DMS 273 treated with DMSO at 0.1 percent for 48 hours (cell line): Measurements from ENCODE around the gene SSTR3.
"Not testable (repeated sequence)": the region's sequence is repeated elsewhere in the genome, so short reads cannot be mapped to it uniquely, and the experiment has no call there.

Experiments used
- DNase-seq: peaks from one replicate; lab custom pipeline; 2025; lab: John Stamatoyannopoulos, UW

The SSTR3 gene

DNA sequence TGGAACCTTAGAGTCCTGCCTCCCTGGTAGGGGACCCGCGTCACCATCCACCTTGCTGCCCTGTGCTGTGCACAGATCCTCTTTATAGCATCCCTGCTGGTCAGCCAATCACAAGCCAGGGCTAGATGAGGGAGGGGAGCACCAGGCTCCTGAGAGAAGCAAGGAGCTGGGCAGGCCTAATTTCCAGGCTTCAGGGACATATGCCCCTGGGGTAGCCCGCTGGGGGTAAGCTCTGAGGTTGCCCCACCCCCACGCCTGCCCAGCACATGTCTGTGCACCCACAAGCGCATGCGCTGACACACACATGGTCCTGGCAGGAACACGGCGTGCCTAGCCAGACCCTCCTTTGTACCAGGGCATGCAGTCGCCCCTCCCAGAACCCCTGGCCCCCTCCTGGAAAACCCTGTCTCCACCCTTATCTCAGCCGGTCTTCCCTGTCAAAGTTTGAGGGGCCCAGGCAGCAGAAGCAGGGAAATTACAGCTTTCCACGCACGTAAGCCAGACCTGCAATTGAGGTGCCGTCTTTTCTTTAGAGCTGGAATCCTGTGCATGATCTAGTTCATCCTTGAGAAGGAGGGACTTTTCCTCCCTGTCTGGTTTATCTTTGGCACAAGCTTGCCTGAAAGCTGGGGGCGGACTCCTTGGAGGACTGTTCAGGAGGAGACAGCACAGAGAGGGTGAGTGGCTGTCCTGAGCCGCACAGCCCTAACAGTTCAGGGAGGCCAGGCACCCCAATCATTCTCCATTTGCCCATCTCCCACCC, 2.1 kb downstream of the SSTR3 start:
- no peak for DNase-seq

DNA sequence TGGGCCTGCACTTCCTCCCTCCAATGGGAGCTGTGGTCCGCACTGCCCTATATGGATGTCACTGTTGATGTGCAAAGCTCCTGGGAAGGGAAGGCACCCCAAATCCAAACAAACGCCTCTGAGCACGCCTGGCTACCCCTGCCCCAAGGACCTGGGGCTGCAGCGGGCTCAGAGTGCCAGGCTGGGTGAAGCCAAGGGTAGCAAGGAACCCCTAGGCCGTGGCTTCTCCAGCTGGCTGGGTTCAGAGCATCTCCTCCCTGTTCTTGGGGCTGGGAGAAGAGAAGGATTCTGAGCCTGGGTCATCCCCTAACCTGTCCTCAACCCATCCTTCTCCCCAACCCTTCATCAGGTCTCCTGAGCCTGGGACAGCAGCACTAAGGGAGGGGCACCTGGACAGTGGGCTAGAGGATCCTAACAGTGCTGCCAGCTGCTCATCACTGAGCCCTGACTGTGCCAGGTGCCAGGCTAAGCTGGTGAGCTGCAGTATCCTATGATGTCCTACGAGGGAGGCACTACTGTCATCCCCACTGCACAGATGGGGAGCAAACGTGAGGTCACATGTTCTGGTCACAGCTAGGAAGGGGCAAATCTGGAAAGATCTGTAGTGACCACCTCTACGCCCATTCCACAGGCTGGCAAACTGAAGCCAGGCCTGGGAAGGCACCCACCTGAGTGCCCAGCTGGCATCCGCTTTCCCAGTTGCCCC, 3.0 kb downstream of the SSTR3 start:
- no peak for DNase-seq

DNA sequence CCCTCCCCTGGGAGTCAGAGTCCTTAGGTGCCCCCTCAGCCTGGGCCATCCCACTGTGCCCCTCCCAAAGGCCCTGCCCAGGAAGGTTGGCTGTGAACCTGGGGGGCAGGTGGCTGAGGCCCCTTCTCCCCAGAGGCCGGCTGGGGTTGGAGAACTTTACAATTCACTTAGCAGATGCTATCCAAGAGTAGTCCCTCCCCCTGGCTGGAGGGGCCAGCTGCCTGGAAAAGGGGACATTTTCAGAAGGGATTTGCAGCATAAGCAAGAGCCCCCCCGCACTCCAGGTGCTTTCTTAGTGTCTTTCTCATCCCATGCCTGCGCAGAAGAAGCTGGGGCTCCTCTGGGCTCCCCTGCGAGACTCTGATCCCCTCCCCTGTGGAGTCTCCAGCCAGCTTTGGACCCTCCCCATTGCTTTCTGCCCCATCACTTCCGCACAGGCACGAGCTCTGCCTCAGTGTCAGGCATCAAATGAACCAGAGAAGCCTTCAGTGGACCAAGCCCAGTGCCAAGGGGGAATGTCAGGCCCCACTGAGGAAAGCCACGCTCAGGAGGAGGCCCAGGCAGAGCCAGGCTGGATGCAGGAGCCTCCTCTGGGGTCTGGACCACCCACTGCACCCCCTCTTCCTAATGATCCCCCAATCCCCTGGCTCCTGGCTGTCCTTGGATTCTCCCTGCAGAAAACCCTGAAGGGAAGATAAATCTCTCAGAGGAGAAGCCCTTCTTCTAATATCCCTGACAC, 3.7 kb downstream of the SSTR3 start:
- no peak for DNase-seq

DNA sequence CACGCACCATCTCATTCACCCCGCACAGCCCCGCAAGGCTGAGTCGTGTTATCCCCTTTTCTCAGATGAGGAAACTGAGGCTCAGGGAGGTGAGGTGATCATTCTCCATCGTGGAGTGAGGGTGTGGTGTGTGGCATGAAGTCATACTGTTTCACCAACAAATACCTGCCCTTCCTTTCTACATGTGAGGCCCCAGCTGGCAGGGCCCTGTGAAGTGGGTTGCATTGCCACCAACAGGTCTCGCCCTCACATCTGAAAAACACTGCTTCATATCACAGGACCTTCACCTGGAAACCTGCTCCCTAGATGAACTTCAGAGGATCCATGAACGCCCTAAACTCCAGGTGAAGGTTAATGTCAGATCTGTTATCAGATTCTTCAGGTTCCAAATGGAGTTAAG, 4.3 kb downstream of the SSTR3 start:
- no peak for DNase-seq

DNA sequence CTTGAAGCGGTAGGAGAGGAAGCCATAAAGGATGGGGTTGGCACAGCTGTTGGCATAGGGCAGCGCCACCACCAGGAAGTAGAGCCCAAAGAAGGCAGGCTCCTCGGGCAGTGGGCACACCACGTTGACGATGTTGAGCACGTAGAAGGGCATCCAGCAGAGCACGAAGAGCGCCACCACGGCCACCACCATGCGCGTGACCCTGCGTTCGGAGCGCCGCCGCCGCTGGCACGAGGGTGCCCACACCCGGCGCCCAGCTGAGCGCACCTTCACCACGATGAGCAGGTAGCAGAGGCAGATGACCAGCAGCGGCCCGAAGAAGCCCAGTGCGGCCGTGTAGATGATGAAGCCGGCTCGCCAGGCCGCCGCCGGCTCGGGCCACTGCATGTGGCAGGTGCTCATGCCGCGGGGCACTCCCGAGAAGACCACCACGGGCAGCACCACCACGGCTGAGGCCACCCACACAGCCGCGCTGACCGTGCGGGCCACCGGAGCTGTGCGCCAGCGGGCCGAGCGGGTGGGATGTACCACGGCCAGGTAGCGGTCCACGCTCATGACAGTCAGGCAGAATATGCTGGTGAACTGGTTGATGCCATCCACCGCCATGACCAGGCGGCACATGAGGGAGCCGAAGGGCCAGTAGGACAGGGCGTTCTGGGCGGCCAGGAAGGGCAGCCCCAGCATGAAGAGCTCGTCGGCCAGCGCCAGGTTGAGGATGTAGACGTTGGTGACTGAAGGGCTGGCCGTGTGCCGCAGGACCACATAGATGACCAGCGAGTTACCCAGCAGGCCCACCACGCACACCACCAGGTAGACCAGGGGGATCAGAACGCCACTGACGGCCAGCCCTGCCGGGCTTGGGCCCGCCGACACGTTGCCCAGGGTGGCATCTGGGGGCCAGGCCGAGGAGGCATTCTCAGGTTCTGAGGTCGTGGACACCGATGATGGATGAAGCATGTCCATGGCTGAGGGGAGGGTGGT, 5.1 kb downstream of the SSTR3 start:
- DNase-seq = no peak

DNA sequence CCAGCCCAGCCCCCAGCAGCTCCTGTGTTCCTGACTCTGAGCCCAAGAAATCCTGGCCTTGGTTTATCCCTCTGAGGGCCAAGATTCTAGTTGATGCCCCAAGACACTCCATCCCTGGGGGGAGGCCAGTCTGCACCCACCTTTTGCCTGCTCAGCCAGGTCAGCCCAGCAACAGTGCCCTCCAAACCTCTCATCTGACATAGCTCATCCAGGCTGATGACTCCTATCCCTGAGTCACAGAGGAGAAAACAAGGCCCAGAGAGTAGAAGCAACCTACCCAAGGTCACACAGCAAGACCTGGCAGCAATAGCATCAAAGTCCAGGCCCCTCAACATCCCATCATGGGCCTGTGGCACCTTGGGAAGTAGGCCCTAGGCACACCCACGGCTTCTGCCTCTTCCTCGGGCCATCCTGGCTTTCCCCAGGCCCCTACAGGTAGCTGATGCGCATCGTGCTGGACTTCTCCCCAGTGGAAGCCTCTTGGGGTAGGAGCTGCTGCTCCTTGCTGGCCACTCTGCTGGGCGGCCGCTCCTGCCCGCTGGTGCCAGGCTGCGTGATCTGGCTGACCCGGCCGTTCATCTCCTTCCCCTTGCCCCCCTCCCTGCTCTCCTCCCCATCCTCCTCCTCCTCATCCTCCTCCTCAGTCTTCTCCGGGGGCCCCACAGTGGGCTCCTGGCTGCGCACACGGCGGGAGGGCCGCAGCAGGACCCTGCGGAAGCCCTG, 6.0 kb downstream of the SSTR3 start:
- DNase-seq = no peak

DNA sequence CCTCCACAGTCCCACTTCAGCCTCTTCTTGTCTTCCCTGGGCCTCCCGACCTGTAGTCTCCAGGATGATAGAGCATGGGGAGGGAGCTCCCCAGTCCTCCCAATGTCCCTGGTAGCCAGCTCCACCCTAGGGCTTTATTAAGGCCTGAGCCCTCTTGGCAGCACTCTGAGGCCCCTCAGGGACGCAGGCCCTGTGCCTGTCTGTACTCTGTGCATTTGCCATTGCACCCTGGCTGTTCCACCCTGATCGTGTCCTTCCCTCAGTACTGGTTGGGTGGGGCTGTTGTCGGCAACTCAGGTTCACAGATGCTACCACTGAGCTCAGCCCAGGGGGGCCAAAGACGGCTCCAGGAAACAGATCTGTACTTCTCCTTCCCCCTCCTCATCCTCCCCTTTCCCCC, 7.2 kb downstream of the SSTR3 start:
- DNase-seq = no peak

DNA sequence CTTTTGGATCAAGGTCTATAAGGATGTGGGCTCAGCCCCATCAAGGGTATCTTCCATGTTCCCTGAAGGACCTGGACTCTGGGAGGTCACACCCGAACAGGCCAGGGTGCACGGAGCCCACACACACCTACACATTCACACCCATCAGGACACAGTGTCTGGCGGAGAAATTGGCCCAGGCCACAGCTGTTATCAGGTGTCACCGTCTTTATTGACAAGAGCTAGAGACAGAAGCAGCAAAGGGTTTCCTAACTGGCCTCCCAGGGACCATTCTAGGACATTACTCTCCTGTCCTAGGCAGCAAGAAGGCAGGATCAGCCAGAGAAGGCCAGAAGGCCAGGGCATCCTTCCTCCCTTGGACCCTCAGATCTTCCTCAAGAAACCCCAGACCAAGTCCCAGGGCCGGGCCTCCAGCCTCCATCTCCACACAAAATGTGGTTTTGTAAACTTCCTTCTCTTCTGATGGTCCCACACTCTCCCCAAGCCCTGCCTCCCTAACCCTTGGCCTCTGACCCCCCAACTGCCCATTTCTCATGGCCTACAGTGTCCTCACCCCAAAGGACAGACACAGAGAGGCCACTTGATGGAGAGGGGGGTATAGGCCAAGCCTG, 8.1 kb downstream of the SSTR3 start:
- DNase-seq = no peak

DNA sequence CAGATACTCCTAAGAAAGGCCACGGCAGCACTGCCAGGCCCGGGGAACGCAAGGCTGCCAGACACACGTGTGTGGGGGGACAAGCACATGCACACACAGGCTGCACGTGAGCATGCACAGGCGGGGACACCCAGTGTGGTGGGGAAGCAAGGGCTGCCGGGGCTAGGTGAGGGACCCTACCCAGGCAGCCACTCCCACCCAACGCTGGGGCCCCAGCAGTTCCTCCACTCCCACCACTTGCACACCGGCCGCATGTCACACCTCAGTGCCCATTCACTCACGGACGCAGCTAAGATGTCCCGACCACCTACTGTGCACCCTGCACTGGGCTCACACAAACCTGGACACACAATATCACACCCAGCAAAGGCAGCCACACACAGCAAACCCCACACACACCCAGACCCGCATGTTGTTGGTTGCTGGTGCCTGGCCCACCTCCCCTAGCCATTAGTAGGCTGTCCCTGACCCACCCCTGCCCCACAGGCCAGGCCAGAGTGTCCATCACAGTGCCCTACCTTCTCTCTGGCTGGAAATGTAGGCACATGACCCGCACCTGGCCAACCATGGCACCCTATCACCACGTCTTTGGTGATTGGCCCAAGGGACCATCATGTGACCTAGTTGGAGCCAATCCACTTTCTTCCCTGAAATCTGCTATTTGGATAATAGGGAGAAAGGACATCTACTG, 8.8 kb downstream of the SSTR3 start:
- no peak for DNase-seq

DNA sequence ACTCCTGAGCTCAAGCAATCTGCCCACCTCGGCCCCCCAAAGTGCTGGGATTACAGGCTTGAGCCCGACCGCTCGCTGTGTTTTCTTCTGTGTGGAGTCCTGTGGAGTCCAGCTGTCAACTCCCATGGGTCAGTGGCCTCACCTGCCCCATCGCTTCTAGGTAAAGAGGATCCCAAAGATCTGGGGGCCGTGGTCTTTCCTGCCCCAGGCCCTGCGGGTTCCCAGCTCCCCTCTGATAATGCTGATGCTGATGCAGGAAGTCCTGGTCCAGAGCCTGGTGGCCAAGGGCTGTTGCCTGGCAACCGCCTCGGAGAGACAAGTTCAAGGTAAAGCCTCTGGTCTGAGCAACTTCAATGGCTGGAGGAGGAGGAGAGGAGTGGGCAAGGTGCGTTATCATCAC, 9.6 kb downstream of the SSTR3 start:
- no peak for DNase-seq

DNA sequence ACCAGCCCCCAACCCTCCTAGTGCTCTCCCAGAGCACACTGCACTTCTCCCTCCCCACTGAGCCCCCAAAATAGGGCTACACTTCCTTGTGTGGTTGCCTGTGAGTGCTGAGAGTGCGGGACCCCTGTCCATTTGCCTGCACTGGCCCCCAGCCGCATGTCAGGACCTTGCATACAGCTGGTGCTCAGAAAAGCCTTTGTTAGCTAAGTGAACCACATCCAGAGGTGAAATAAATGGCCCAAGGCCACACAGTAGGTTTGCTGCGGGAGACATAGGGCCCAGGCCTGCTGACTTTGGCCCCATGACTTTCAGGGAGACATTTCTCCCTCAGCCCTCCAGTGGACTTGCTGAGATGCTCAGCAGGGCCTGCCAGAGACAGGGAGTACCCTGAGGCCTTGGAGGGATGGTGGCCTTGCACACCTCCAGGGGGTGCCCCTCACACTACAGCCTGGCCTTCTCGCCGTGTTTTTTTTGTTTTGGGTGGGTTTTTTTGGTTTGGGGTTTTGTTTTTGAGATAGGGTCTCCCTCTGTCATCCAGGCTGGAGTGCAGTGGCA, 10.2 kb downstream of the SSTR3 start:
- DNase-seq = no peak

DNA sequence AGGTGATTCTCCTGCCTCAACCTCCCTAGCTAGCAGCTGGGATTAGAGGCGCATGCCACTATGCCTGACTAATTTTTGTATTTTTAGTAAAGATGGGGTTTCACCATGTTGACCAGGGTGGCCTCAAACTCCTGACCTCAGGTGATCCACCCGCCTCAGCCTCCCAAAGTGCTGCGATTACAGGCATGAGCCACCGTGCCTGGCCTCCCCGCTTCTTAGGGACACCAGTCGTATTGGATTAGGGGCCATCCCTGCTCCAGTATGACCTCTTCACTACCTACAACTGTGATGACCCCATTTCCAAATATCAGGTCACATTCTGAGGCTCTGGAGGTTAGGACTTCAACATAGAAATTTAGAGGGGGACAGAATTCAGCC, 10.8 kb downstream of the SSTR3 start:
- DNase-seq = not testable (repeated sequence)

DNA sequence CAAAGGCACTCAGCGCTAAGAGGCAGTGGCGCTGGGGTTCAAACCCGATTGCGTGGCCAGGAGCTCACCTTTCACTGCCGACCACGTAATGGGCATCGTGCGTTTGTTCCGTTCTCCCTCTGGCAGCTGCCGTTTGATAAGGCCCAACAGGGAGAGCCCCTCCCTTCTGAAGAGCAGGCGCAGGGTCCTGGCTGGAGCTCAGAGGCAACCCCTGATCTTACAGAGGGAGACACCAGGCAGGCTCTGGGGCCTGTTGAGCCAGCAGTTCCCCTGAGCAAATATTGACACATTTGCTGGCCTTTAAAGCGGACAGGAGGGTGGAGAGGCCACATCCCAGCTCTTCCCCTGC, 12.5 kb downstream of the SSTR3 start:
- no peak for DNase-seq

DNA sequence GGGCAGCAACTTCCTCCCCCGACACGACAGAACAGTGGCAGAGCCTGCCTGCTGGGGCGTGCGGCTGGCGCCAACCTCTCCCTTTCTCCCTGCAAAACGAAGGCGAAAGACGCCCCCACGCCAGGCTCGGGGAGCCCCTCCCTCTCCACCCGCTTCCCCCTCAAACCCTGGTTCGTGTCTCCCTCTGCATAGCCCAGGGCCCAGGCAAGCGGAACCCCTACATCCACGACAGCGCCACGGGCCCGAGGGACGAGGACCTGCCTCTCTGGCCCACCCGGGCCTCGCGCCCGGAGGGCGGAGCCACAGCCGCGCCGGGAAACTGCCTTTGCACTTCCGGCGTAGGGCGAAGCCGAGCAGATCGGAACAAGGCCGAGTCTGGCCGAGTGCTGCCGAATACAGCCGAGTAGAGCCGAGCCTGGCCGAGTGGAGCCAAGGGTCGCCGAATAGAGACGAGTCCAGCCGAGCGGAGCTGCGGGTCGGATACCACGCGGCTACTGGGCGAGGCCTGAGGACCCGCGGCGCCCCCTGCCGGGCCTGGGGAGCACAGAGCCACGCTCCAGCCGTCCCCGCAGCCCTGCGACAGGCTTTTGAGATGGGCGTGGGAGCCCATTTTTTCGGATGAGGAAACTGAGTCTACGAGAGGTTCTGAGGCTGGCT, 13.0 kb downstream of the SSTR3 start:
- peak; percentile 86 for DNase-seq

DNA sequence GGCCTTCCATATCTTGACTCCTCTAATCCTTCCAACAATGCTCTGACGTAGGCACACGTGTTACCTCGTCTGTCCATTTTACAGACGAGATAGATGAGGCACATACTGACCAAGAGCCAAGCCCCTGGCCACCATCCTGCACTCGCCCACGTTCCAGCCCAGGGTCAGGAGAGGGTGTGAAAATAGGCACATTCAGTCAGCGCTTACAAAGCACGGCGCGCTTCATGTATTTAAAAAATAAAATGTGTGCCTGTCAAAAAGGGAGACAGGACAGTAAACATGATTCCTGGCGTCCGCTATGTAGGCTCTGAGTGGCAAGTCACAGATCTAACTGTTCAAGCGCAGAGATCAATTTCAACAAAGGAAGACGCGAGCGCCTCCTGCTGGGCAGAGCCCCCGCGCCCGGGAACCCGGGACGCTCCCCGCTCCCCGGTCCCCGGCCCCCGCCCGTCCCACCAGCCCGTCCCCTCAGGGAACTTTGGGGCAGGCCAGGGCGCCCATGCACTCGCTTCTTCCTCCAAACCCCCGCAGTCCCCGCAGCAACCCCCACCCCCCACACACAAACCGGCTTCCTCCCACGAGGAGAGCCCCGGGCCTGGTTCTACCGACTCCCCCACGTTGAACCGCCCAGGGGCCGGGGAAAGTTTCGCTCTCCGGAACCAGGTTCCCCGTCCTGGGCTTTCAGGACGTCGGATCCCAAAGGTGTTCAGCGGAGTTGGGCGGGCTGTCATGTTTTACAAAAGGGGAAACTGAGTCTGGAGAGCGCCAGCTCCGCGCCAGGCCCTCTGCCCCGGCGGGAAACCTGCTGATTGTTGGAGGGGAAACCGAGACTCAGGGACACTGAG, 13.8 kb downstream of the SSTR3 start:
- peak; percentile 25 for DNase-seq

DNA sequence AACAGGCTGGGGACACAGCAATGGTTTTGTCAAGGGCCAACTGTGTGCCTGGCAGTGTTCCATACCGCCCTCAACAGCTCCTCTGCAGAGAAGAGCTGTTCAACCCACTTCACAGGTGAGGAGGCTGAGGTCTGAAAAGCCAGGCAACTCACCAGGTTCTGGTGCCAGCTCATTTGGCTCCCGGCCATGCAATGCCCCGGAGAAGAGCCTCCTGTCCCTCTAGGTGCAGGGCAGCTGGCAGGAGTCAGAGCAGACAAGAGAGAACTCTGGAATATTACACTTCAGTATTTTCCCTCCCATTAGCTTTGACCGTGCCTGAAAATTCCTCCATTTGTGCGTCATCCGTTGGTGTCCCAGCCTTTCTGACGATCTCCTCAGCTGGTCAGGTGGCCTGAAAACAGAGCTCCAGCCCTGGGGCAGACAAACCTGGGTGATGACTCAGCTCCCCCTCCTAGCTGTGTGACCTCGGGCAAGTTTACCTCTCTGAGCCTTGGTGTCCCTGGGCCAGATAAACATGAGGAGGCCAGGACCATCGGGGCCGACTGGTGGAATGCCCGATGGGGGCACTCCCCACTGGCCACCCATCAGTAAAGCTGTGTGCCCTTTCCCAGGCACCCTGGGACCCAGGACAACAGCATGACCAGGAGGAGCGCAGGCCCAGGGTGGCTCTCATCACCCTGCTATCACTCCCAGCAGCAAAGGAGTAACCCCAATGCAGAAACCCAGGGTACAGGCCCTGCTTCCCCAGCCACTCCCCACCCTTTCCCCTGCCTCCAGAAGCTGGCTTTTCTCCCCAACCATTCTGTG, 14.6 kb downstream of the SSTR3 start:
- DNase-seq = no peak
